Mesendoderm (in vitro differentiated cells): ENCODE measurements around the gene CD33.

Experiments
- DNase-seq: peaks from one replicate; pipeline ENCODE4 v3.0.0; 2013
- H2AK5ac ChIP-seq: 2 replicates; pipeline ENCODE4 v1.6.1; 2013; ENCODE audit warnings: low read length, inconsistent platforms
- H2BK120ac ChIP-seq: 2 replicates; pipeline ENCODE4 v1.6.1; 2013; ENCODE audit warnings: low read depth, mild to moderate bottlenecking, low read length, moderate library complexity, mixed read lengths
- H2BK15ac ChIP-seq: replicated peaks from 2 replicates; pipeline ENCODE4 v1.6.1; 2013; ENCODE audit warnings: low read depth, mild to moderate bottlenecking, moderate library complexity
- H2BK5ac ChIP-seq: 2 replicates; pipeline ENCODE4 v1.6.1; 2013; ENCODE audit warnings: low read length, inconsistent platforms
- H3K18ac ChIP-seq: 2 replicates; pipeline ENCODE4 v1.6.1; 2013; ENCODE audit warnings: mild to moderate bottlenecking, low read length, mixed read lengths
- H3K23ac ChIP-seq: one replicate; pipeline ENCODE4 v1.6.1; 2013; ENCODE audit warnings: low read length
- H3K27ac ChIP-seq: 2 replicates; pipeline ENCODE4 v1.5.1; 2013; ENCODE audit warnings: low read depth, mild to moderate bottlenecking, inconsistent platforms, low read length, moderate library complexity
- H3K27me3 ChIP-seq: 2 replicates; pipeline ENCODE4 v1.6.1; 2013; ENCODE audit warnings: low read length, control low read depth, mild to moderate bottlenecking, inconsistent platforms; ENCODE audit not compliant: insufficient read depth, poor library complexity
- H3K36me3 ChIP-seq: 2 replicates; pipeline ENCODE4 v1.6.1; 2013; ENCODE audit warnings: low read length, inconsistent platforms; ENCODE audit not compliant: control insufficient read depth, insufficient read depth
- H3K4ac ChIP-seq: one replicate; pipeline ENCODE4 v1.6.1; 2013; ENCODE audit warnings: low read depth, mild to moderate bottlenecking, low read length, moderate library complexity
- H3K4me1 ChIP-seq: 2 replicates; pipeline ENCODE4 v1.6.1; 2013; ENCODE audit warnings: low read depth, low read length, inconsistent platforms; ENCODE audit not compliant: control insufficient read depth
- H3K4me2 ChIP-seq: 2 replicates; pipeline ENCODE4 v1.6.1; 2013; ENCODE audit warnings: low read length
- H3K4me3 ChIP-seq: 2 replicates; pipeline ENCODE4 v1.5.1; 2013; ENCODE audit warnings: mild to moderate bottlenecking, low read length
- H3K56ac ChIP-seq: one replicate; pipeline ENCODE4 v1.6.1; 2013; ENCODE audit warnings: low read length
- H3K79me1 ChIP-seq: 2 replicates; pipeline ENCODE4 v1.6.1; 2013; ENCODE audit warnings: low read length, inconsistent platforms
- H3K79me2 ChIP-seq: 2 replicates; pipeline ENCODE4 v1.6.1; 2013; ENCODE audit warnings: mild to moderate bottlenecking, low read length; ENCODE audit not compliant: control insufficient read depth, insufficient read depth
- H3K9ac ChIP-seq: 2 replicates; pipeline ENCODE4 v1.6.1; 2013; ENCODE audit warnings: low read length, inconsistent platforms
- H4K5ac ChIP-seq: one replicate; pipeline ENCODE4 v1.6.1; 2013; ENCODE audit warnings: low read length
- H4K8ac ChIP-seq: one replicate; pipeline ENCODE4 v1.6.1; 2013; ENCODE audit warnings: low read depth, mild to moderate bottlenecking, control low read depth, low read length, moderate library complexity
- WGBS: extraction: QIAGEN DNeasy Blood & Tissue Kit; methylation state at CpG from one replicate; pipeline ENCODE4 v1.1.7; 2013; ENCODE audit warnings: low lambda C conversion rate, missing lambda C conversion rate; ENCODE audit not compliant: insufficient coverage; ENCODE audit errors: extremely low coverage; 5-methylcytosine and 5-hydroxymethylcytosine counted together

Gene CD33

DNA sequence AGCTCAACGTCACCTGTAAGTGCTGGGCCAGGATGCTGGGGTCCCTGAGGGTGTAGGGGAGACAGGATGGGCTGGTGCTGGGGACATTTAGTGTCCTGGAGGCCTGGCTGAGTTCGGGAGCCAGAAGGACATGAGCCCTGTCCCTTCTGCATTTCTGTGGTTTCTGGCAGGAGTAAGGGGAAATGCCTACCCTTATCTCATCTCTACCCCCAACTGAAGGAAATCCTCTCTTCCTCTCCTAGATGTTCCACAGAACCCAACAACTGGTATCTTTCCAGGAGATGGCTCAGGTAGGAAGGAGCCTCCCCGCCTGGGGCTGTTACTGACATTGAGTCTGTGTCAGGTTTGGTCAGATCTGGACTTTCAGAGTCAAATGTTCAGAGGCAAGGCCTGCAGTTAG lies 1.2 kb downstream of the CD33 start:
- Histone ChIP-seq H2BK120ac (no peak overlapping the region), H3K27ac (no peak overlapping the region), H3K27me3 (no peaks in the 10 kb centered on the region), H3K4me1 (no peaks in the 10 kb centered on the region), H3K4me2 (no peak overlapping the region), H3K18ac (no peak overlapping the region), H4K5ac (no peak overlapping the region), H3K56ac (no peak overlapping the region), H2BK15ac (no peak overlapping the region), H3K23ac (no peak overlapping the region), H3K9ac (no peak overlapping the region), H3K4ac (no peak overlapping the region), H3K36me3 (no peaks in the 10 kb centered on the region), H2AK5ac (no peak overlapping the region), H3K79me1 (no peaks in the 10 kb centered on the region), H3K4me3 (no peak overlapping the region), H3K79me2 (no peaks in the 10 kb centered on the region), H2BK5ac (no peak overlapping the region), H4K8ac (no peak overlapping the region)
- no CpG with 5 or more reads among the region's 3 CpGs for WGBS
- DNase-seq: no peak

DNA sequence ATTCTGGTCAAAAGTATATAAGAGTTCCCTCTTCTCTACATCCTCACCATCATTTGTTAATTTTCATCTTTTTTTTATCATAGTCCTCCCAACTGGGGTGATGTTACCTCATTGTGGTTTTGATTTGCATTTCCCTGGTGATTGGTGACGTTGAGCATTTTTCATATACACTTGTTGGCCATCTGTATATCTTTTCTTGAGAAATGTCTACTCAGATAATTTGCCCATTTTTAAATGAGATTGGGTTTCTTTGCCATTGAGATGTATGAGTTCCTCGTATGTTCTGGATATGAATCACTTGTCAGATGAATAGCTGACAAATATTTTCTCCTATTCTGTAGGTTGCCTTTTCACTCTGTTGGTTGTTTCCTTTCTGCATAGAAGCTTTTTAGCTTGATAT lies 2.4 kb downstream of the CD33 start:
- H3K27ac ChIP-seq: no peak overlapping the region
- H3K4me1 ChIP-seq: no peaks in the 10 kb centered on the region
- no peaks in the 10 kb centered on the region for H3K27me3 ChIP-seq
- H2BK5ac ChIP-seq: no peak overlapping the region
- no peaks in the 10 kb centered on the region for H3K79me2 ChIP-seq
- no peak overlapping the region for H3K18ac ChIP-seq
- no peak overlapping the region for H3K56ac ChIP-seq
- no peak overlapping the region for H3K4me3 ChIP-seq
- H3K4me2 ChIP-seq: no peak overlapping the region
- no peak for DNase-seq
- H2BK15ac ChIP-seq: no peak overlapping the region
- H4K8ac ChIP-seq: no peak overlapping the region
- no peak overlapping the region for H3K4ac ChIP-seq
- no peaks in the 10 kb centered on the region for H3K79me1 ChIP-seq
- no peak overlapping the region for H2BK120ac ChIP-seq
- H3K23ac ChIP-seq: no peak overlapping the region
- H3K36me3 ChIP-seq: no peaks in the 10 kb centered on the region
- no peak overlapping the region for H4K5ac ChIP-seq
- WGBS: no CpG with 5 or more reads among the region's 2 CpGs
- H3K9ac ChIP-seq: no peak overlapping the region
- H2AK5ac ChIP-seq: no peak overlapping the region

DNA sequence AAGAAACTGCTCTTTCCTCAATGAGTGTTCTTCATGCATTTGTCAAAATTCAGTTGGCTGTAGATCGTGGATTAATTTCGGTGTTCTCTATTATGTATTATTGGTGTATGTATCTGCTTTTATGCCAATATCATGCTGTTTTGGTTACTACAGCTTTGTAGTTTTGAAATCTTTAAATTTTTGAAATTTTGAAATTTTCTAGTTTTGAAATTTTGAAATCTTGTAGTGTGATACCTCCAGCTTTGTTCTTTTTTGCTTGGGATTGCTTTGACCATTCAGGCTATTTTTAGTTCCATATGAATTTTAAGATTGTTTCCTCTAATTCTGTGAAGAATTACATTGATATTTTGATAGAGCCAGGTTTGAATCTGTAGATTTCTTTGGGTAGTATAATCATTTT lies 3.1 kb downstream of the CD33 start:
- WGBS: no CpG with 5 or more reads among the region's 2 CpGs
- H3K27me3 ChIP-seq: no peaks in the 10 kb centered on the region

DNA sequence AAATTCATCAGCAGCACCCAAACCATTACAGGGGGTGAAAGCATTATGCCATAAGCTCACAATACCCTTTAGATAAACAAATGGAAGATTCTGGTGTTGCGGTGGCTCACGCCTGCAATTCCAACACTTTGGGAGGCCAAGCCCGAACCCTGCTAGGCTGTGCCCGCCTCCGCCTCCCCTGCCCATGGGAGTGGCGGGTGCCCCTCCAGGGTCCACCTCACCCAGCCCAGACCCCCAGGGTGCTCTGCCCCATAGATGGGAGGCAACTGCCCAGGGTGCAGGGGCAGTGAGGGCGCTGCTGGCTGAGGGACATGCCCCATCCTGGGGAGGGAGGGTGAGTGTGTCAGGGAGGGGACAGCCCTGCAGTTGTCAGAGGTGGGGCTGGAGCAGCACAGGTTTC lies 16.0 kb downstream of the CD33 start:
- no peak overlapping the region for H4K5ac ChIP-seq
- no peaks in the 10 kb centered on the region for H3K79me1 ChIP-seq
- no peak overlapping the region for H2AK5ac ChIP-seq
- no peaks in the 10 kb centered on the region for H3K79me2 ChIP-seq
- H3K4me3 ChIP-seq: no peak overlapping the region
- no peaks in the 10 kb centered on the region for H3K27me3 ChIP-seq
- H3K56ac ChIP-seq: no peak overlapping the region
- no peak overlapping the region for H3K18ac ChIP-seq
- H2BK120ac ChIP-seq: no peak overlapping the region
- H3K36me3 ChIP-seq: no peaks in the 10 kb centered on the region
- no peak overlapping the region for H4K8ac ChIP-seq
- H3K4me1 ChIP-seq: no peaks in the 10 kb centered on the region
- no peak overlapping the region for H3K27ac ChIP-seq
- H2BK5ac ChIP-seq: no peak overlapping the region
- no peak overlapping the region for H3K4me2 ChIP-seq
- no peak overlapping the region for H3K4ac ChIP-seq
- no peak overlapping the region for H3K23ac ChIP-seq
- DNase-seq: no peak
- H2BK15ac ChIP-seq: no peak overlapping the region
- H3K9ac ChIP-seq: no peak overlapping the region
- WGBS: no CpG with 5 or more reads among the region's 7 CpGs

More for the DNA sequence above, 3.1 kb downstream of the CD33 start:
- no peak overlapping the region for H2BK5ac ChIP-seq
- no peak overlapping the region for H4K8ac ChIP-seq
- no peak overlapping the region for H4K5ac ChIP-seq
- H3K18ac ChIP-seq: no peak overlapping the region
- H3K9ac ChIP-seq: no peak overlapping the region
- no peak for DNase-seq
- H3K4me1 ChIP-seq: no peaks in the 10 kb centered on the region
- H3K79me2 ChIP-seq: no peaks in the 10 kb centered on the region
- no peak overlapping the region for H3K4me2 ChIP-seq
- H3K36me3 ChIP-seq: no peaks in the 10 kb centered on the region
- no peak overlapping the region for H3K23ac ChIP-seq
- H3K56ac ChIP-seq: no peak overlapping the region
- no peak overlapping the region for H3K4ac ChIP-seq
- H2BK120ac ChIP-seq: no peak overlapping the region
- no peak overlapping the region for H2BK15ac ChIP-seq
- H2AK5ac ChIP-seq: no peak overlapping the region
- H3K79me1 ChIP-seq: no peaks in the 10 kb centered on the region
- no peak overlapping the region for H3K4me3 ChIP-seq
- H3K27ac ChIP-seq: no peak overlapping the region

DNA sequence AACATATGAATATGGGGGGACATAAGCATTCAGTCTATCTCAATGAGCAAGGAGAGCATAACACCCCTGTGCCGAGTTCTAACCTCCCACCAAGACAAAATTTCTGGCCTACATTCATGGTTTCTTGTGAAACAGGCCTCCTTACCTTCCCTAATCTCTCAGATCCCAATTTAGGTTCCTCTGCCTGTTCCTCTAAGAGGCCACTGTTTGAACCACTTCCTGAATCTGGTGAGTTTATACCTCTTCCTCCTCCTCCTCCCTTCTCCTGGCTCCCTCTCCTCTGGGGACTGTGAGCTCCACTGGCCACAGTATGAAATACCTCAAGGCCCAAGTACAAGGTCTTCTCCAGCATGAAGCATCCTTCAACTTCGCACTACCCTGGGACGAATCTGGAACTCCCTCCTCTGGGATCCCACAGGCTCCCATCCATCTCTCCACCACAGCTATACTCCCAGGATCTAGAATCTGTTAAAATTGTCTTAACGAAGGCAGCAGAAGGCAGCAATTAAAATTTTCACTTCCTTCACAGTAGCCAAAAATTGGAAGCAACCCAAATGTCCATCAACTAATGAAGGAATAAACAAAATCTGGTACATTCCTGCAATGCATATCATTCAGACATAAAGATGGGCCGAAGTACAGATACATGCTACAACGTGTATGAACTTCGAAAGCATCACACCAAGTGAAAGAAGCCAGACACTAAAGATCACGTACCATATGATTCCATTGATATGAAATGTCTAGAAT lies 18.2 kb downstream of the CD33 start:
- H3K18ac ChIP-seq: no peak overlapping the region
- no peaks in the 10 kb centered on the region for H3K79me1 ChIP-seq
- no peaks in the 10 kb centered on the region for H3K27me3 ChIP-seq
- no peaks in the 10 kb centered on the region for H3K36me3 ChIP-seq
- no peak overlapping the region for H2AK5ac ChIP-seq
- no peak overlapping the region for H4K5ac ChIP-seq
- no peak for DNase-seq
- H2BK15ac ChIP-seq: no peak overlapping the region
- no CpG with 5 or more reads among the region's 8 CpGs for WGBS
- no peak overlapping the region for H2BK120ac ChIP-seq
- H3K4me1 ChIP-seq: no peaks in the 10 kb centered on the region
- H3K27ac ChIP-seq: no peak overlapping the region
- no peak overlapping the region for H4K8ac ChIP-seq
- no peak overlapping the region for H2BK5ac ChIP-seq
- no peak overlapping the region for H3K56ac ChIP-seq
- H3K4ac ChIP-seq: no peak overlapping the region
- H3K4me3 ChIP-seq: no peak overlapping the region
- H3K23ac ChIP-seq: no peak overlapping the region
- H3K79me2 ChIP-seq: no peaks in the 10 kb centered on the region
- H3K9ac ChIP-seq: no peak overlapping the region
- H3K4me2 ChIP-seq: no peak overlapping the region

DNA sequence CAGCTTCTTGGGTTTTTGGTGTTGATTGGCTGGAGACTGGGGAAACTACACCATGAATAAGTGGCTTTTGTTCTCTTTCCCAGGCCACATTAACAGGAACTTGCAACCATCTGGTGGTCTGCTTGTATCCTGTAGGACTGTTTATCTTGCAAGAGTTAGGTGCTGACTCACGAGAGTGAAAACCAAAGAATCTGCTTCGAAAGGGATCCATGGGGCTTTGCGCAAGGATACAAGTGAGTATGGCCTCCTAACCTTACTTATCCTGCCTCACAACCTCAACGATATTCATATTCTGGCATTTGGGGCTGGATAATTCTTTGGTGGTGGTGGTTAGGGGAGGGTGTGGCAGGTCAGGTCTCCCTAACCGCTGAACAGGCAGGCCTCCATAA lies 21.3 kb downstream of the CD33 start:
- Histone ChIP-seq H3K18ac (no peak overlapping the region), H2BK5ac (no peak overlapping the region), H3K79me2 (no peaks in the 10 kb centered on the region), H3K4me1 (no peaks in the 10 kb centered on the region), H2AK5ac (no peak overlapping the region), H3K27ac (no peak overlapping the region), H4K5ac (no peak overlapping the region), H4K8ac (no peak overlapping the region), H2BK120ac (no peak overlapping the region), H3K56ac (no peak overlapping the region), H3K79me1 (no peaks in the 10 kb centered on the region), H3K4me3 (no peak overlapping the region), H3K4me2 (no peak overlapping the region), H3K9ac (no peak overlapping the region), H3K4ac (no peak overlapping the region), H3K27me3 (no peaks in the 10 kb centered on the region), H3K23ac (no peak overlapping the region), H3K36me3 (no peaks in the 10 kb centered on the region), H2BK15ac (no peak overlapping the region)
- no CpG with 5 or more reads among the region's 5 CpGs for WGBS
- no peak for DNase-seq
